Hematopoietic multipotent progenitor cell treated with erythropoietin and hydrocortisone succinate and interleukin-3 and kit ligand, for 8 days (in vitro differentiated cells): ENCODE results near the gene NT5C1B.
A peak's percentile ranks its signal among the peaks of the same experiment; 100 is the strongest.

ENCODE experiments used
- DNase-seq: peaks from one replicate; pipeline ENCODE4 v3.0.0-alpha.2; 2015

NT5C1B gene

GRCh38 chr2:18599509-18600254, 10.3 kb upstream of the NT5C1B start:
- no peak for DNase-seq

GRCh38 chr2:18598848-18599484, 9.6 kb upstream of the NT5C1B start:
- DNase-seq: no peak

- no peak for DNase-seq
These were observed 8.2 kb upstream of the NT5C1B start for GRCh38 chr2:18597618-18598017.

DNA sequence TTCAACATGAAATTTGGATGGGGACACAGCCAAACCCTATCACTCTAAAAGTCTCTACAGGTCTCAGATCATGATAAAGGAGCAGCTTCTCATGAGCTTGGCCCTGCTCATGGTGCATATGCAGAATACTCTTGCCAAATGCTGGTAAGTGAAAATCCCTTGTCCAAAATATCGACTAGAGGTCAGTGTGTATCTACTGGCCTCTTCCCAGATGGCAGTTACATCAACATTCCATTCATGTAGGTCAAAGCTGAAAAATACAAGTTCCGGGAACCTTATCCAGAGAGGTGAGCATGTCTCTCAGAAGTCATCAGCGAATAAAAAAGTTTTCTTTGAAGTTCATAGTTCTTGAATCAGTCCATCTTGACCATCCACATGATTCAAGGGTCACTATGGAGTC, 7.6 kb upstream of the NT5C1B start:
- no peak for DNase-seq

- DNase-seq: no peak
These were observed 4.1 kb upstream of the NT5C1B start for GRCh38 chr2:18593496-18593895.

DNA sequence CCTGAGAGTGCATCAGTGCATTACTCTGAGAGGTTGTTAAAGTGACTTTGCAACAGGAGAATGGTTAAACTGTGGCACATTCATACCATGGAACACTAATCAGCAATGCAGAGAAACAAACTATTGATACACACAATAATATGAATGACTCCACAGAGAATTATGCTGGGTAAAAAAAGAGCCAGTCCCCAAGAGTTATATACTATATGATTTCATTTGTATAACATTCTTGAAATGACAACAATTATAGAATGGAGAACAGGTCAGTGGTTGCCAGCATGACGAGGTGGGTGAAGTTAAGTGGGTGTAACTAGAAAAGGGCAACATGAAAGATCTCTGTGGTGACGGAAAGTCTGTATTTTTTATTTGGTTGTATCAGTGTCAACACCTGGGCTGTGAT, 3.0 kb upstream of the NT5C1B start:
- DNase-seq: no peak

DNA sequence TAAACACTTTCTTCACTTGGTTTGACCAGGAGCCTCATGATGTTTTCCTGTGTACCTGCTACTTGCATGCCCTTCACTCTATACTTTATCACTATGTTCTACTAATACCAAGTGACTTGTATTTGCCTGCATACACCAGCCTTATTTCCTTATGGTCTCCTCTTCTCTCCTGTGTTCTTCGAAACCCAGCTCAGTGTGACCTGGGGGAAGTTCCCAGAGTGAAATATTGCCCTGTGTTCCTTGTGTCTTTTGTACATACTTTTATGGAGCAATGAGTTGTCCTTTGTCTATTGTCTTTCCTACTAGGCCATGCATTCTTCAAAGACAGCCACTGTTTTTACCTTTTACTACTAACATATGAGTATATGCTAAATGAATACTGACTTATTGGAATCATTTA, 567 bp downstream of the NT5C1B start:
- no peak for DNase-seq

- DNase-seq: no peak
These were observed 1.3 kb downstream of the NT5C1B start for GRCh38 chr2:18588049-18588448.

GRCh38 chr2:18585526-18585925, 3.8 kb downstream of the NT5C1B start:
- DNase-seq: no peak

- no peak for DNase-seq
These were observed 4.8 kb downstream of the NT5C1B start for GRCh38 chr2:18584608-18584954.

- no peak for DNase-seq
These were observed 5.3 kb downstream of the NT5C1B start for GRCh38 chr2:18583905-18584607.

- DNase-seq: no peak
These were observed 8.8 kb downstream of the NT5C1B start for GRCh38 chr2:18580606-18581005.

- DNase-seq: no peak
These were observed 11.3 kb downstream of the NT5C1B start for GRCh38 chr2:18578033-18578432.

GRCh38 chr2:18566145-18566769, 23.1 kb downstream of the NT5C1B start:
- no peak for DNase-seq

GRCh38 chr2:18560797-18561085, 28.6 kb downstream of the NT5C1B start:
- no peak for DNase-seq

GRCh38 chr2:18560031-18560796, 29.2 kb downstream of the NT5C1B start, which contains the start of gene RDH14:
RDH14 (minus strand) TSS chr2:18560653; CDS start chr2:18560572, 81 bp downstream.
- peak; percentile 93 for DNase-seq

DNA sequence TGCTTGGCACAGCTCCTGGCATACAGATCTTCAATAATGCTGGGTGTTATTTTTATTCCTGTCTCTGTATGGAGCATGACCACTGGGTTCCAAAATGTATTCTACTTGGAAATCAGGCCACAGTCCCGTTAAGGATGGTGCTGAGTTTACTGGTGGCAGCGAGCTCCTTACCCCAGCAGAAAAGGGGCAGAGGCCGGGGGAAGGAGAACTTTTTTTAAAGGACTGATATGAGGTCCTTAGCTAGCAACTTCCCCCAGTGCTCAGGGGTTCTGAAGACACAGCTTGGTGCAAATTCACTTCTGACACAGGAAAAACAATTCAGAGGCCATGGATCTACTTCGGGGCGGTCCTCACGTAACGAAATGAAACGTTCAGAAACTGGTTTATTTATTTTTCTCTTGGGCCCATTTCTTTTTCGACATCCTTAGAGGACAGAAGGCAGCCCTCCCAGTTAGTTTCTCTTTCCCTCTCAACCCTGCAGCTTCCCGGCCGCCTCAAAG, 29.8 kb downstream of the NT5C1B start:
- peak; percentile 23 for DNase-seq

GRCh38 chr2:18558458-18558857, 30.9 kb downstream of the NT5C1B start:
- DNase-seq: peak; percentile 60

- DNase-seq: no peak
These were observed 32.2 kb downstream of the NT5C1B start for GRCh38 chr2:18557121-18557520.

DNA sequence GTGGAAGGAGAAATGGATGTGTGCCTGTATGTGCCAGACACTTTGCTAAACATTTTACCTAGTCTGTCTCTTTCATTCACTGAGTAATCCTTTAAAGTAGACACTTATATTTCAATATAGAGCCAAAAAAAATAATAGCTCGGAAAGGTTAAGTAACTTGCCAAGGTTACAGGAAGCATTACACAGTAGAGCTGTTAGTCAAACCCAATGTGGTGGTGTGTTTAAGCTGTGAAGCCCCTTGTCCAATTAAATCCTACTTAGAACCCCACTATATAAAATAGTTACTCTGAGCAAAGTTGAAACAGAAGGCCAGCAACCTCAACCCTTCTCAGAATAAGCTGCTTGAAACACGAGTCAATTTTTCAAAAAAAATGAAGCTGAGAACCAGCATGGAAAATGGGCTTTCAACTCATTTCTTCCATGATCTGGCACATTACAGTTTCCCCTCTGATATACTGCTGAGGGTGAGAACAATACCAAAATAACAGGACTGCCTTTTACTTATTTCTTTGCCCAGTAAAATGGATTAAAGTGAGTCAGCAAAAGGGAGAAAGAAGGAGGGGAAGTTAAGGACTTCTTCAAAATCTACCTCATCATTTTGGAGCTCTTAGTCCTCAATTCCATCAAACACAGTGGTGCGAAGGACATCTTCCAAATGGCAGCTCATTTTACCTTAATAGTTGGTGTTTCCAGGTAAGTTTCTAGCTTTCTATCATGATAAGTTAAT, 36.9 kb downstream of the NT5C1B start:
- DNase-seq: no peak

- DNase-seq: no peak
These were observed 37.7 kb downstream of the NT5C1B start for GRCh38 chr2:18551623-18552022.

DNA sequence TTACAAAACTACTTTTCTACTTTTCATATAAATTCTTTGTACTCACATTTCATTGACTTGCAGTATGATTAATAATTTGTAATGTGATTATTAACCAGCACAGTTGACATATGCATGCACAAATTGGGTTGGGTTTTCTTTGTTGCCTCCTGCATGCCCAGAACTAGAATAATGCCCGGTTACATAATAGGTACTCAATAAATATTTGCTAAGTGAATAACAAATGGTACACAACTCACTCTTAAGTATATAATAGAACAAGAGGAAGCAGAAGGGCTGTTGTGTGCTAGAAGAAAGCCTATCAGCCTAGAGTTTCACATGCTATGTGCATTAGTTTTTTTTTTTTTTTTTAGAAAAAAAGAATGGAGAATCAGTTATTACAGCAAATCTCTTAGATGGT, 38.2 kb downstream of the NT5C1B start:
- DNase-seq: no peak
